ENCODE data around the gene TTC36.
"Not testable (repeated sequence)": the region's sequence is repeated elsewhere in the genome, so short reads cannot be mapped to it uniquely, and the experiment has no call there.

The TTC36 gene

GRCh38 chr11:118527109-118527508 lies at the start of gene TTC36:
Gene TTC36 (plus strand): TSS chr11:118527474. CDS start chr11:118527495, 21 bp downstream.
- no peak for DNase-seq

- not testable (repeated sequence) for DNase-seq
Observed at GRCh38 chr11:118481238-118481637, 46.0 kb upstream of the TTC36 start.

- no peak for DNase-seq
Observed at GRCh38 chr11:118484405-118484804, 42.9 kb upstream of the TTC36 start.

GRCh38 chr11:118485273-118485672 lies 42.0 kb upstream of the TTC36 start:
- DNase-seq = no peak

GRCh38 chr11:118488480-118489109 lies 38.7 kb upstream of the TTC36 start:
- DNase-seq = peak; percentile 42

GRCh38 chr11:118491041-118491440 lies 36.2 kb upstream of the TTC36 start:
- DNase-seq = no peak

- DNase-seq = no peak
Observed at GRCh38 chr11:118497831-118498230, 29.4 kb upstream of the TTC36 start.

- DNase-seq = no peak
Observed at GRCh38 chr11:118503216-118503615, 24.1 kb upstream of the TTC36 start.

GRCh38 chr11:118511601-118512000 lies 15.7 kb upstream of the TTC36 start:
- DNase-seq = no peak

GRCh38 chr11:118514103-118514502 lies 13.2 kb upstream of the TTC36 start:
- DNase-seq = no peak

- no peak for DNase-seq
Observed at GRCh38 chr11:118519549-118519948, 7.7 kb upstream of the TTC36 start.

GRCh38 chr11:118521892-118522311 lies 5.4 kb upstream of the TTC36 start:
- DNase-seq = no peak

- DNase-seq = no peak
Observed at GRCh38 chr11:118522571-118523072, 4.7 kb upstream of the TTC36 start.

GRCh38 chr11:118524356-118524755 lies 2.9 kb upstream of the TTC36 start:
- DNase-seq = no peak

- DNase-seq = no peak
Observed at GRCh38 chr11:118524757-118525470, 2.4 kb upstream of the TTC36 start.

- no peak for DNase-seq
Observed at GRCh38 chr11:118526688-118527087, 586 bp upstream of the TTC36 start.

GRCh38 chr11:118528511-118528910 lies 1.2 kb downstream of the TTC36 start:
- DNase-seq = no peak

- no peak for DNase-seq
Observed at GRCh38 chr11:118529584-118530175, 2.4 kb downstream of the TTC36 start.

GRCh38 chr11:118530180-118530682 lies 3.0 kb downstream of the TTC36 start:
- DNase-seq = peak; percentile 30

- DNase-seq = peak; percentile 41
Observed at GRCh38 chr11:118530683-118531596, 3.7 kb downstream of the TTC36 start, which contains the start of gene TMEM25. Gene TMEM25 (plus strand): TSS chr11:118531192. CDS start chr11:118531802, 610 bp downstream.

- DNase-seq = no peak
Observed at GRCh38 chr11:118531597-118532084, 4.4 kb downstream of the TTC36 start.

- no peak for DNase-seq
Observed at GRCh38 chr11:118532091-118532490, 4.8 kb downstream of the TTC36 start.
